GM19239 (cell line): Measurements from ENCODE around the gene CAMK1D.
"Not testable (repeated sequence)": the region's sequence is repeated elsewhere in the genome, so short reads cannot be mapped to it uniquely, and the experiment has no call there.

Experiments used
- DNase-seq: peaks from one replicate; pipeline ENCODE4 v3.0.0; 2011; ENCODE audit warnings: low spot score; ENCODE audit not compliant: insufficient read length
- FAIRE-seq: peaks from 2 replicates; lab custom pipeline; 2011; peaks lifted over from hg19 to GRCh38; lab: Jason Lieb, UNC

Gene CAMK1D

DNA sequence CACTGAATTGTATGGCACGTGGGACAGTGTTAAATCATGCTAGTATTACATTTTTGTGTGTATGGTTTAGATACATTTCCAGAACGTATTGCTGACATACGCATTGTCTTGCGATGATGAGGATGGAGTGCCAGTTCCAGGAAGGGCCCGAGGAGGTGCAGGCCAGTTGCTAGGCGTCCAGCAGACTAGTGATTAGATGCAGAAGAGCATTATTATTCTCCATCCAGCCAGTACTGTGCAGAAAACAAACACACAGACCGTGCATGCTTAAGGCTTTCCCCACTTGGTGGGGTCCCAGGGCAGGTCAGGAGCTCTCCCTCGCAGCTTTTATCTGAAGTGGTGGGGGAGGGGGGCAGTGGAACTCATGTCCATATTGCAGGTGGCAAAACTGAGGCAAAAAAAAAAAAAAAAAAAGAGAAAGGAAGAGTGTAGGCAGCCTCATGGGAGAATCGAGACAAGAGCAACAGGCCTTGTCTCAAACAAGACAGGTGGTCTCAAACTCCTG, 189.2 kb downstream of the CAMK1D start:
- FAIRE-seq = no peak
- no peak for DNase-seq

DNA sequence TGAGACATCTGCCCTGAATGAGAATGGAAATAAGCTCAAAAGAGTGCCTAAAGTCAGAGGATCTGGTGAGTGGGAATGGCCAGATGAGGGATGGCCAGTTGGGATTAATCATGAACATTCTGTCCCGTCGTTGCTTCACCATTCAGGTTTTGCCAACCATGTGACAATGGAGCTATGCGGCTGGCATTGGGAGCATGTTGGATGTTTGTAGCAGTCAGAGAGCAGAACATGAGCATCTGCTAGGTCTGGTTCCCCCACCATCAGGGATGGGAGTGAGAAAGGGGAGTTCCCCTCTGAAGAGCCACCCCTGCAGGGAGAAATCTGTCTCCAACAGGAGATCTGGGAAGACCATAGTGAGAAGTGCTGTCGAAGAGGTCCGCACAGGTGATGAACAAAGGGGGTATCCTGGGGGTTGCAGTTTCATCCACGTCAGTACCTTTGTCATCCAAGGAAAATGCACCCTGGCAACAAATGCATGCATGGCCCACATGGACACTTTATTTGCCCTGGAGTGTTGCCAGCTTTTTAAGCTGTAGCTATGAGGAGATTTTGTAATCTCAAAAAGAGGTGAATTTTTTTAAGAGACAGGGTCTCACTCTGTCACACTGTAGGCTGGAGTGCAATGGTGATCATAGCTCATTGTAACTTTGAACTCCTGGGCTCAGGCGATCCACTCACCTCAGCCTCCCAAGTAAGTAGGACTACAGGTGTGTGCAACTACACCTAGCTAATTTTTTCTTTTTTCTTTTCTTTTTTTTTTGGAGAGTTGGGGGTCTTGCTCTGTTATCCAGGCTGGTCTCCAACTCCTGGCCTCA, 190.2 kb downstream of the CAMK1D start:
- DNase-seq = no peak
- FAIRE-seq = no peak

DNA sequence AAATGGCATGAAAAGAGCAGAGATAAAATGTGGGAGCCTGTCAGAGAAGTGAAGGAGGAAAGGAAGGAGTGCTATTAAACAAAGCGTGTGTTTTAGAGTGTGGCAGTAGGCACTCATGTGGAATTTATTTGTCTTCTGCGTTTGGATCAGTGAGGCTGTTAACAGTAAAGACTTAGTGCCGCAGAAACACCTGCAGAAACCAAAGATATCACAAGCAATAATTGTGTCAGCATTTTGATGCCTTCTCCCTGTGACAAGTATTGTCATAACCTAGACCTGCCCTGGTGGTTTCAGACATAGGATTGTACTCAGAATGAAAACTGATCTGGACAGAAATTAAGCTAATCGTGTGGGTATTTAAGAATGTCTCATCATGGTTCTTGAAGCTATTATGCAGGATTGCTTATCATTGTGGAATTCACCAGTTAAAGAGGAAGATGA, 191.0 kb downstream of the CAMK1D start:
- FAIRE-seq (peak; percentile 31), DNase-seq (no peak)

- DNase-seq (no peak), FAIRE-seq (no peak)
Observed at GRCh38 chr10:12541446-12542067, 192.2 kb downstream of the CAMK1D start.

DNA sequence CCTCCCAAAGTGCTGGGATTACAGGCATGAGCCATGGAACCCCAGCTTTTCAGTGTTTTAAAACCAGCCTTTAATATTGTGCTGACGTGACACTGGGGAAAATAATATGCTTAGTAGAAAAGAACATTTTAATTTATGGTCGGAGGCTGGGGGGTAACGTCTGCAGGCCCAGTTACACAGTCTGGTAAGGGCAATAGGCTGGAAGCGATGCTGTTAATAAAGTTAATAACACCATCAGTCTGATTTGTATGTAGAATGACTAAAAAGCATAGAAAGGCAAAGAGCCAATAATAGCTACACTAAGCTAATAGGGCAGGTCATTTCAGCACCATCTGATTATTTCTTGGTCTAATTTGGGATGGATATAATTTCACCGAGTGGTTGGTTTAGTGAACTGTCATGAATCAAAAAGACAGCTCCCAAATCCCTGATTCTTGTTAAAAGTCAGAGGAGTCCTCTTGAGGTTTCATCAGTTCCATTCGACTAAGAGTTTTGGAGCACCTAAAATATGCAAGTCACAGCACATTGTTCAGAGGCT, 192.9 kb downstream of the CAMK1D start:
- FAIRE-seq (no peak), DNase-seq (no peak)

DNA sequence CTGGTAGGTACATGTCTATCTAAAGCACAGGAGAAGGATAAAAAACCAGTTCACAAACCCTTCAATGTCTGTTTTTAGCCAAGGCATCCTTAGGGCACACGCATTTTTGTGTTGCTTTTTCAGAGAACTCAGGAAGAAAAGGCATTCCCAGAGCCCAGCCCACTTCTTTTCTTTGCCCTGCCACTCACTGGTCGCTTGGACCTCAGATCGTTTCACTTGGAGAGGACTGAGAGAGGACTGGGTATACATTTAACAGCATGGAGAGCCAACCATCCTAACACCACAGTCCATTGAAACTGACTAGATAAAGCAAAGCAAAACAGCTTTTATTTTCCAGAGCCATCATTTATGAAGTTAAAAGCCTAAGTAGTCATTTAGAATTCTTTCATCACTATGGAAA, 194.2 kb downstream of the CAMK1D start:
- FAIRE-seq (no peak), DNase-seq (no peak)

DNA sequence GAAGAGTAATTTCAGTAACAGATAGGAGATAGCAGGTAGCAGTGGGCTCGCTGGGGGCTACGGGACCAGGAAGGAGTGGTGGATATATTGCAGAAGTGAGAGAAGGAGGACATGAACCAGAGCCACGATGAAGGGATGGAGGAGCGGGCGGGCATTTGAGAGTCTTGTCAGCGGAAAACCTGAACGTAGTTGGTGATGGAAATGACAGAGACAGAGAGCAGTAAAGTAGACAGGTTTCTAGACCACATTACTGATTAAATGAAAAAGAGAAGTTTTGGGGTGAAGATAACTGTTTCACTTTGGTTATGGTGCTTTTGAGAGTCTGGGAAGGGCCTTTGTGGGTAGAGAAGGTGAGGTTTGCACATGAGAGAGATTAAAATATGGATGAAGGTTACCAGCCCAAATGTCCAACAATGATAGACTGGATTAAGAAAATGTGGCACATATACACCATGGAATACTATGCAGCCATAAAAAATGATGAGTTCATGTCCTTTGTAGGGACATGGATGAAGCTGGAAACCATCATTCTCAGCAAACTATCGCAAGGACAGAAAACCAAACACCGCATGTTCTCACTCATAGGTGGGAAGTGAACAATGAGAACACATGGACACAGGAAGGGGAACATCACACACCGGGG, 196.9 kb downstream of the CAMK1D start:
- not testable (repeated sequence) for DNase-seq, FAIRE-seq

DNA sequence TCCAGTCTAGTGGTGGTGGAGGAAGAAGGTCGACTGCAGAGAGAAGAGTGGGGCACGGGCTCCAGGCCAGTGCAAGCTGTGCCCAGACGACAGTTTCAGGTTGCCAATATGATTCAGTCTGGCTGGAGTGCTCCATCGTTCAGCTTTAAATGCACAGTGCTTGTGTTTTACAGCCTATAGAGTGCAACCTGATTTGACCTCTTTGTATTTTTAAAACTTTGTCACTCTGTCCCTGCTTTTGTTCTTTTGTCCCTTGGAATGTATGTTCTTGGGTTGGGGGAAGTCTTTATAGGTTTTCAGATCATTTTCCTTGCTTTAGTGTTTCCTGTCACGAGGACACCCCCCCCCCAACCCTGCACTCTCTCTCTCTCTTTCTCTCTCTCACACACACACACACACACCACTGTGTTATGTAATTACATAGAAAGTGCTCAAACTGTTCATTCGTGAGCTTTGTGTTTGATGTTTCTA, 198.0 kb downstream of the CAMK1D start:
- FAIRE-seq = no peak
- no peak for DNase-seq

DNA sequence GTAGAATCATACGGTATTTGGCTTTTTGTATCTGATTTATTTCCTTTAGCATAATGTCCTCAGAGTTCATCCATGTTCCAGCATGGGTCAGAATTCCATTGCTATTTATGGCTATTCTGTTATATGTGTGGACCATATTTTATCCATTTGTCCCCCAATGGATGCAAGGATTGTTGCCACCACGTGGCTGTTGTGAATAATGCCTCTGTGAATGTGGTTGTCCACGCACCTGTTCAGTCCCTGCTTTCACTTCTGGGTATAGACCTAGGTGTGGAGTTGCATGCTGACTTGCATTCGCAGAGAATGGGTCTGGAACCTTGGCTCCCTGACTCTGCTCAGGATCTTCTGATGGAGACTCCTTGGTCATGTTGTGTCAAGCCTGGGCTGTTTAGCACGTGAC, 199.9 kb downstream of the CAMK1D start:
- DNase-seq (no peak), FAIRE-seq (no peak)

GRCh38 chr10:12550994-12551393, 201.6 kb downstream of the CAMK1D start:
- FAIRE-seq = no peak
- no peak for DNase-seq

GRCh38 chr10:12556039-12556438, 206.7 kb downstream of the CAMK1D start:
- DNase-seq (no peak), FAIRE-seq (peak; percentile 23)

DNA sequence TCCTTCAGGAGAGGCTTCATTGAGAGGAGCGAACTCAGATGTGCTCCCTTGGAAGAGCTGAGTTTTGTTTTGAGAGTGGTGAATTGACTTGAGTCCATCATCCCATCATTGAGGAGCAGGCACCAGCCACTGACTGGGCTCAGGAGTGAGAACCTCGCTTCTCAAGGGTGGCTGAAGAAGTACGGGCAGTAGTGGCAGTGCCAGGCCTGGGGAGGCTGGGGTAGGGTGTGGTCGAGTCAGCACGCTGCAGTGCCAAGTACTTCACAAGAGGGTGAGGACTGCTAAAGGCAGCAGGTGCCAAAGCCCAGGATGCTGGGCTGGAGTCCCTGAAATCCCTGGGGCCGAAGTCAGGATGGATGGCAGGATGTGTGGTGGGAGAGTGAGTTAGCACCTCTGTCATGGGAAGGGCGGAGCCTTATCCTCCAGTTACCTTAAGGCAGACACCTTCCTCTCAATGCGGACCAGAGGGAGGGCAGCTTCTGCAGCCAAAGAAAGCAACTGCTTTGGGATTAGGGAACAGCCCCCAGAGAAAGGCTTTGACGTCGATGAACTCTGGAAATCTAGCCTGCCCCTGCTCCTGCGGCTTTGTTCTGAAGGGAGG, 210.3 kb downstream of the CAMK1D start:
- FAIRE-seq (no peak), DNase-seq (no peak)

- no peak for DNase-seq
- FAIRE-seq = no peak
Observed at GRCh38 chr10:12561307-12561706, 212.0 kb downstream of the CAMK1D start.

- DNase-seq (no peak), FAIRE-seq (no peak)
Observed at GRCh38 chr10:12561720-12562119, 212.4 kb downstream of the CAMK1D start.

- FAIRE-seq (no peak), DNase-seq (no peak)
Observed at GRCh38 chr10:12563489-12563888, 214.1 kb downstream of the CAMK1D start.

DNA sequence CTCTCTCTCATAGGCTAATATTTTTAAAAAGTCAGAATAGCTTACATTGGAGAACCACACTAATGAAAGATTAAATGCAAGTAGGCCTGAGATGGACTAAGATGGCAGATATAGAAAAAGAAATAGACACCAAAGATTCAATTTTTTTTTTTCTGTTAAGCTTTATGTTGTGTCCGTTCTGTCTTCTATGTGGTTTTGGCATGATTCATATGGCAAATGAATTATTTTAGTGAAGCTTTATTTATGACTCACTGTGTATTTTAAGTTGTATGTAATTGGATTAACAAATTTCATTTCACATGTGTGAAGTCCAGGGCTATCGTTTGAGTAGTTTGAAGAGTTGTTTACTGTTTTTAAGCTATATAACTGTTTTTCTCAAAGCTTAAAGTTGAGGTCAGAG, 214.8 kb downstream of the CAMK1D start:
- FAIRE-seq (peak; percentile 11), DNase-seq (no peak)

GRCh38 chr10:12566161-12567115, 217.1 kb downstream of the CAMK1D start:
- no peak for DNase-seq
- no peak for FAIRE-seq

DNA sequence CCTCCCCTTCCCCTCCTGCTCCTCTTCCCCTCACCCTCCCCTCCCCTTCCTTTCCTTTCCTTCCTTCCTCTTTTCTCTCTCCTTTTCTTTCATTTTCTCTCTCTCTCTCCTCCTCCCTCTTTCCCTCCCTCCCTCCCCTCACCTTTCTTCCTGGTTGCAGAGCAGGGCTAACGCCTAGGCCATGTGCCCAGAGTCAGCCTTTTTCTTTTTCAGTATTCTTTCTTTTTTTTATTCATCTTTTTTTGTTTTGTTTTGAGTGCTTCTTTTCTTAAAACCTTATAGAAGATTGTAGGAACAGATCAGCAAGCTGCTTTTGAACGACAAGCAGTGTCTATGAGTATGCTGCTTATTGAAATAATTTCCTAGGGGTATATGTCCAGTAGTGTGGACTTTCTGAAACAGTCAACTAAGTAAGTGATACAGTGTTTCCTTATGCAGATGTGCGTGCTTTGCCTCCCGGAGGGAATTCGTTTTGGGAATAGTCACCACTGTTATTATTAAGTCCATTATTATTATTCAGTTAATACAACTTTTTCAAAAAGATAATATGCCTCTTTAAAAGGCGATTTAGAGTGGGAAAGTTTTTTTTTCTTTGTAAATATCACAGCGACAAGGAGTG, 219.2 kb downstream of the CAMK1D start:
- peak; percentile 51 for FAIRE-seq
- DNase-seq = no peak

GRCh38 chr10:12572281-12572680, 222.9 kb downstream of the CAMK1D start:
- no peak for FAIRE-seq
- no peak for DNase-seq
